WTC11 (cell line): ENCODE results near the gene B3GLCT. TPM values are rescaled to one million over a fixed set of nuclear protein-coding genes. Genes with fewer than 3 reads are reported as not detected.

Experiments used
- ATAC-seq: fragments of 200-7000 bp; cut with Tn5 transposase; 2 replicates; pipeline ENCODE4 v1.10.0; 2021; ENCODE audit warnings: mild to moderate bottlenecking, moderate library complexity
- CTCF ChIA-PET: fragments of 300-600 bp; sonication (Branson Sonifier 250); formaldehyde crosslinking; loops from one replicate; lab custom pipeline; 2021; ENCODE audit warnings: antibody characterized with exemption; lab: Charles Lee
- POLR2A ChIA-PET: fragments of 350-600 bp; sonication (Branson Sonifier 250); formaldehyde crosslinking; loops from one replicate; lab custom pipeline; 2021; ENCODE audit warnings: antibody characterized with exemption; lab: Charles Lee
- DNase-seq: peaks from one replicate; pipeline ENCODE4 v3.0.0; 2021; ENCODE audit warnings: low spot score
- H3K27ac Mint-ChIP-seq: 2 replicates; pipeline ENCODE4 v1.8.0; 2021; ENCODE audit warnings: mixed read lengths
- H3K27me3 Mint-ChIP-seq: 2 replicates; pipeline ENCODE4 v1.8.0; 2021; ENCODE audit warnings: low read depth, mild to moderate bottlenecking, moderate library complexity, mixed read lengths
- H3K36me3 Mint-ChIP-seq: 2 replicates; pipeline ENCODE4 v1.8.0; 2021; ENCODE audit warnings: mixed read lengths
- H3K4me1 Mint-ChIP-seq: 2 replicates; pipeline ENCODE4 v1.8.0; 2022; ENCODE audit warnings: mixed read lengths
- H3K4me3 Mint-ChIP-seq: 2 replicates; pipeline ENCODE4 v1.8.0; 2021; ENCODE audit warnings: mild to moderate bottlenecking, moderate library complexity, mixed read lengths
- H3K9me3 Mint-ChIP-seq: 2 replicates; pipeline ENCODE4 v1.8.0; 2021; ENCODE audit warnings: mixed read lengths
- ATF2 ChIP-seq: sonication (generic); formaldehyde crosslinking; IDR thresholded peaks from 2 replicates; pipeline ENCODE4 v1.8.1; 2022; ENCODE audit warnings: low read depth, missing genetic modification reagents, borderline replicate concordance
- CDX4 ChIP-seq: fragments of 250-450 bp; sonication (Bioruptor Pico); IDR thresholded peaks from 2 replicates; pipeline ENCODE4 v1.9.0; 2021; ENCODE audit warnings: moderate library complexity, mild to moderate bottlenecking, inconsistent platforms, borderline replicate concordance
- CREB1 ChIP-seq: sonication (generic); formaldehyde crosslinking; IDR thresholded peaks from 2 replicates; pipeline ENCODE4 v1.8.0; 2023; ENCODE audit warnings: mild to moderate bottlenecking, missing genetic modification reagents
- CREM ChIP-seq: sonication (generic); formaldehyde crosslinking; IDR thresholded peaks from 2 replicates; pipeline ENCODE4 v1.8.1; 2022; ENCODE audit warnings: mild to moderate bottlenecking, missing genetic modification reagents, moderate library complexity
- E2F4 ChIP-seq: sonication (generic); formaldehyde crosslinking; IDR thresholded peaks from 2 replicates; pipeline ENCODE4 v1.8.1; 2022; ENCODE audit warnings: low read depth, mild to moderate bottlenecking, moderate library complexity, missing genetic modification reagents, borderline replicate concordance
- ETV6 ChIP-seq: sonication (generic); formaldehyde crosslinking; IDR thresholded peaks from 2 replicates; pipeline ENCODE4 v1.8.1; 2022; ENCODE audit warnings: mild to moderate bottlenecking, missing genetic modification reagents
- GTF2I ChIP-seq: fragments of 250-450 bp; sonication (Bioruptor Pico); conservative IDR thresholded peaks from 2 replicates; pipeline ENCODE4 v1.4.0; 2021; ENCODE audit warnings: mild to moderate bottlenecking
- HMGA2 ChIP-seq: fragments of 250-450 bp; sonication (Bioruptor Pico); IDR thresholded peaks from 2 replicates; pipeline ENCODE4 v1.4.0; 2021; ENCODE audit warnings: mild to moderate bottlenecking, moderate library complexity
- KAT7 ChIP-seq: sonication (generic); formaldehyde crosslinking; IDR thresholded peaks from 2 replicates; pipeline ENCODE4 v1.8.1; 2023; ENCODE audit warnings: missing genetic modification reagents, mild to moderate bottlenecking, borderline replicate concordance
- MXD4 ChIP-seq: fragments of 250-450 bp; sonication (Bioruptor Pico); IDR thresholded peaks from 2 replicates; pipeline ENCODE4 v1.8.0; 2021; ENCODE audit warnings: mild to moderate bottlenecking, moderate library complexity, borderline replicate concordance
- NFATC4 ChIP-seq: fragments of 250-450 bp; sonication (Bioruptor Pico); IDR thresholded peaks from 2 replicates; pipeline ENCODE4 v1.9.0; 2021; ENCODE audit warnings: mild to moderate bottlenecking
- RELA ChIP-seq: sonication (generic); formaldehyde crosslinking; IDR thresholded peaks from 2 replicates; pipeline ENCODE4 v1.8.1; 2022; ENCODE audit warnings: missing genetic modification reagents, mild to moderate bottlenecking, borderline replicate concordance
- TEAD1 ChIP-seq: sonication (generic); formaldehyde crosslinking; IDR thresholded peaks from 2 replicates; pipeline ENCODE4 v1.8.0; 2022; ENCODE audit warnings: mild to moderate bottlenecking, missing genetic modification reagents
- USF1 ChIP-seq: sonication (generic); formaldehyde crosslinking; IDR thresholded peaks from 2 replicates; pipeline ENCODE4 v1.8.0; 2022; ENCODE audit warnings: mild to moderate bottlenecking, missing genetic modification reagents
- ZNF219 ChIP-seq: sonication (generic); formaldehyde crosslinking; IDR thresholded peaks from 2 replicates; pipeline ENCODE4 v1.8.0; 2023; ENCODE audit warnings: missing genetic modification reagents, mild to moderate bottlenecking, borderline replicate concordance
- ZNF232 ChIP-seq: sonication (generic); formaldehyde crosslinking; IDR thresholded peaks from 2 replicates; pipeline ENCODE4 v1.8.0; 2022; ENCODE audit warnings: mild to moderate bottlenecking, missing genetic modification reagents
- ZNF281 ChIP-seq: sonication (generic); formaldehyde crosslinking; IDR thresholded peaks from 2 replicates; pipeline ENCODE4 v1.8.0; 2023; ENCODE audit warnings: mild to moderate bottlenecking, missing genetic modification reagents
- ZNF317 ChIP-seq: sonication (generic); formaldehyde crosslinking; IDR thresholded peaks from 2 replicates; pipeline ENCODE4 v1.8.1; 2023; ENCODE audit warnings: low read depth, mild to moderate bottlenecking, moderate library complexity, missing genetic modification reagents, borderline replicate concordance
- ZNF423 ChIP-seq: fragments of 250-450 bp; sonication (Bioruptor Pico); IDR thresholded peaks from 2 replicates; pipeline ENCODE4 v2.1.2; 2022; ENCODE audit warnings: mild to moderate bottlenecking, moderate library complexity
- total RNA-seq: library from RNA; stranded (reverse); gene quantifications from 3 replicates; pipeline ENCODE4 v1.2.3, GENCODE V29; 2021
- TF ChIP-seq, protein P1 (sequence below): sonication (generic); formaldehyde crosslinking; IDR thresholded peaks from 2 replicates; pipeline ENCODE4 v1.8.1; 2023; ENCODE audit warnings: mild to moderate bottlenecking, missing genetic modification reagents, moderate library complexity
- TF ChIP-seq, protein P2 (sequence below): sonication (generic); formaldehyde crosslinking; IDR thresholded peaks from 2 replicates; pipeline ENCODE4 v1.8.1; 2022; ENCODE audit warnings: missing genetic modification reagents, borderline replicate concordance
- TF ChIP-seq, protein P3 (sequence below): fragments of 250-450 bp; sonication (Bioruptor Pico); IDR thresholded peaks from 2 replicates; pipeline ENCODE4 v1.9.0; 2021; ENCODE audit warnings: mild to moderate bottlenecking
- TF ChIP-seq, protein P4 (sequence below): sonication (generic); formaldehyde crosslinking; conservative IDR thresholded peaks from 2 replicates; pipeline ENCODE4 v1.8.1; 2022; ENCODE audit warnings: mild to moderate bottlenecking, missing genetic modification reagents

Gene B3GLCT
- total RNA-seq, 1 experiment from 2014 or later, result 2.4 TPM

DNA sequence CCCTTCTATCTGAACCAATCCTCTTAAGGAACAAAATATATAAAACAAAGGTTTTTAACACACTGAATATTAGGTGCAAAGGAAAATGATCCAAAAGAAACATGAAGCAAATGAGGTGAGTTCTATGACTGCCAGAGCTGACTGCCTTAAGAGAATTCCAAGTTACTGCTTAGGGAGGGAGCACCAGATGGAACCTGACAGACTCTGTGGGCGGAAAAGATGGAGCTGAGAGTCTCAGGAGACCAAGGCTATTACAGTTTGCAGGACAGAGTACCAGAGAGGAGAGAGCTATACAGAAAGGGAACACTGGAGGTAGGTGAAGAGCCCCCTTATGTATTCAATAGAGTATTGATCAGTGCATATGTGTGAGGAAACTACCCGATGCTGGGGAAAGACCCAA lies 87.2 kb downstream of the B3GLCT start:
- ChIA-PET POLR2A (interaction anchor here (0.6 to 0.7 kb wide), 2 partner anchors 81 to 698 kb away, joined by 3 read pairs; no protein-coding TSS in a partner anchor), CTCF (no interaction called here)
- DNase-seq (no peak), ATAC-seq (no peak)
- Mint-ChIP-seq H3K27ac (no peak overlapping the region), H3K27me3 (no peaks in the 10 kb centered on the region), H3K36me3 (peaks cover 29% of the 10 kb centered on the region), H3K4me3 (no peak overlapping the region), H3K9me3 (peaks cover 34% of the 10 kb centered on the region), H3K4me1 (peaks cover 4% of the 10 kb centered on the region; the same call in 1 of the 2 replicates)
- no peak for TF ChIP-seq CREM (CRISPR knock-in tag)
- TF ChIP-seq, protein P1, sequence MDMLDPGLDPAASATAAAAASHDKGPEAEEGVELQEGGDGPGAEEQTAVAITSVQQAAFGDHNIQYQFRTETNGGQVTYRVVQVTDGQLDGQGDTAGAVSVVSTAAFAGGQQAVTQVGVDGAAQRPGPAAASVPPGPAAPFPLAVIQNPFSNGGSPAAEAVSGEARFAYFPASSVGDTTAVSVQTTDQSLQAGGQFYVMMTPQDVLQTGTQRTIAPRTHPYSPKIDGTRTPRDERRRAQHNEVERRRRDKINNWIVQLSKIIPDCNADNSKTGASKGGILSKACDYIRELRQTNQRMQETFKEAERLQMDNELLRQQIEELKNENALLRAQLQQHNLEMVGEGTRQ (CRISPR knock-in tag), result no peak
- no peak for TF ChIP-seq RELA
- TF ChIP-seq, protein P2, sequence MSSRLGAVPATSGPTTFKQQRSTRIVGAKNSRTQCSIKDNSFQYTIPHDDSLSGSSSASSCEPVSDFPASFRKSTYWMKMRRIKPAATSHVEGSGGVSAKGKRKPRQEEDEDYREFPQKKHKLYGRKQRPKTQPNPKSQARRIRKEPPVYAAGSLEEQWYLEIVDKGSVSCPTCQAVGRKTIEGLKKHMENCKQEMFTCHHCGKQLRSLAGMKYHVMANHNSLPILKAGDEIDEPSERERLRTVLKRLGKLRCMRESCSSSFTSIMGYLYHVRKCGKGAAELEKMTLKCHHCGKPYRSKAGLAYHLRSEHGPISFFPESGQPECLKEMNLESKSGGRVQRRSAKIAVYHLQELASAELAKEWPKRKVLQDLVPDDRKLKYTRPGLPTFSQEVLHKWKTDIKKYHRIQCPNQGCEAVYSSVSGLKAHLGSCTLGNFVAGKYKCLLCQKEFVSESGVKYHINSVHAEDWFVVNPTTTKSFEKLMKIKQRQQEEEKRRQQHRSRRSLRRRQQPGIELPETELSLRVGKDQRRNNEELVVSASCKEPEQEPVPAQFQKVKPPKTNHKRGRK (CRISPR knock-in tag), result no peak
- no peak for TF ChIP-seq ZNF281

GRCh38 chr13:31301119-31301518 lies 101.3 kb downstream of the B3GLCT start:
- Mint-ChIP-seq H3K27me3 (no peaks in the 10 kb centered on the region; the same call in 1 of the 2 replicates), H3K9me3 (peaks cover 43% of the 10 kb centered on the region), H3K4me3 (no peak overlapping the region), H3K4me1 (peaks cover 14% of the 10 kb centered on the region), H3K27ac (no peak overlapping the region), H3K36me3 (peaks cover 36% of the 10 kb centered on the region)
- ATAC-seq (no peak), DNase-seq (no peak)
- ChIA-PET POLR2A (no interaction called here), CTCF (no interaction called here)
- no peak for TF ChIP-seq MXD4 (CRISPR knock-in tag)
- no peak for TF ChIP-seq NFATC4 (CRISPR knock-in tag)
- no peak for TF ChIP-seq TEAD1 (CRISPR knock-in tag)
- no peak for TF ChIP-seq E2F4 (CRISPR knock-in tag)
- TF ChIP-seq CREB1 (CRISPR knock-in tag), result no peak
- TF ChIP-seq ZNF317, result no peak
- TF ChIP-seq ZNF423, result no peak
- TF ChIP-seq, protein P3, sequence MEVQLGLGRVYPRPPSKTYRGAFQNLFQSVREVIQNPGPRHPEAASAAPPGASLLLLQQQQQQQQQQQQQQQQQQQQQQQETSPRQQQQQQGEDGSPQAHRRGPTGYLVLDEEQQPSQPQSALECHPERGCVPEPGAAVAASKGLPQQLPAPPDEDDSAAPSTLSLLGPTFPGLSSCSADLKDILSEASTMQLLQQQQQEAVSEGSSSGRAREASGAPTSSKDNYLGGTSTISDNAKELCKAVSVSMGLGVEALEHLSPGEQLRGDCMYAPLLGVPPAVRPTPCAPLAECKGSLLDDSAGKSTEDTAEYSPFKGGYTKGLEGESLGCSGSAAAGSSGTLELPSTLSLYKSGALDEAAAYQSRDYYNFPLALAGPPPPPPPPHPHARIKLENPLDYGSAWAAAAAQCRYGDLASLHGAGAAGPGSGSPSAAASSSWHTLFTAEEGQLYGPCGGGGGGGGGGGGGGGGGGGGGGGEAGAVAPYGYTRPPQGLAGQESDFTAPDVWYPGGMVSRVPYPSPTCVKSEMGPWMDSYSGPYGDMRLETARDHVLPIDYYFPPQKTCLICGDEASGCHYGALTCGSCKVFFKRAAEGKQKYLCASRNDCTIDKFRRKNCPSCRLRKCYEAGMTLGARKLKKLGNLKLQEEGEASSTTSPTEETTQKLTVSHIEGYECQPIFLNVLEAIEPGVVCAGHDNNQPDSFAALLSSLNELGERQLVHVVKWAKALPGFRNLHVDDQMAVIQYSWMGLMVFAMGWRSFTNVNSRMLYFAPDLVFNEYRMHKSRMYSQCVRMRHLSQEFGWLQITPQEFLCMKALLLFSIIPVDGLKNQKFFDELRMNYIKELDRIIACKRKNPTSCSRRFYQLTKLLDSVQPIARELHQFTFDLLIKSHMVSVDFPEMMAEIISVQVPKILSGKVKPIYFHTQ (CRISPR knock-in tag), result no peak
- no peak for TF ChIP-seq USF1 (CRISPR knock-in tag)
- no peak for TF ChIP-seq CREM (CRISPR knock-in tag)
- TF ChIP-seq ZNF232 (CRISPR knock-in tag), result no peak
- TF ChIP-seq KAT7, result no peak
- TF ChIP-seq GTF2I (CRISPR knock-in tag), result no peak
- TF ChIP-seq ETV6, result no peak
- no peak for TF ChIP-seq HMGA2 (CRISPR knock-in tag)
- no peak for TF ChIP-seq ZNF219 (CRISPR knock-in tag)
- no peak for TF ChIP-seq ATF2 (CRISPR knock-in tag)
- TF ChIP-seq, protein P4, sequence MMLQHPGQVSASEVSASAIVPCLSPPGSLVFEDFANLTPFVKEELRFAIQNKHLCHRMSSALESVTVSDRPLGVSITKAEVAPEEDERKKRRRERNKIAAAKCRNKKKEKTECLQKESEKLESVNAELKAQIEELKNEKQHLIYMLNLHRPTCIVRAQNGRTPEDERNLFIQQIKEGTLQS, result no peak
- TF ChIP-seq CDX4, result no peak
